ENCODE data around the gene CFAP74. TPM values are rescaled to one million over a fixed set of nuclear protein-coding genes. Genes with fewer than 3 reads are reported as not detected.

CFAP74 gene
- total RNA-seq, 3 donors from 2014 or later = 0.29 to 0.98 TPM; not detected in 1

DNA sequence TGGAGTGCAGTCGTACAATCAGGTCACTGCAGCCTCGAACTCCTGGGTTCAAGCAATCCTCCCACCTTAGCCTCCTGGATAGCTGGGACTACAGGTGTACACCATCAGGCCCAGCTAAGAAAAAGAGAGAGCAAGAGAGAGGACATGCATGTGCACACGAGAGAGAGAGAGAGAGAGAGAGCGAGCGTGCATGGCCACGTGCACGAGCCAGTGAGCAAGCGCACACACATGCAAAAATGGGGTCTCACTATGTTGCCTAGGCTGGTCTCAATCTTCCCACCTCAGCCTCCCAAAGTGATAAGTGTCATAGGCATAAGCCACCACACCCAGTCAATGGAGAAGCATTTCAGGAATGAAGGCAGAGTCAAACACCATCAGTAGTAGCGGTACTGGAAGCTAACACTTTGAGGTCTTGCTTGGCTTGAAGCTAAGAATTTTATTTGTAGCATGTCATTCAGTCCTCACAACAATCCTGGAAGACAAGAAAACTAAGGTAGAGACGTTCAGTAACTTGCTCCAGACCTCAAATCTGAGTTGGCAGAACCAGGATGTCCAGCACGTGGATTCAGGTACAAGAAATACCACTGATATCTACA is 127.2 kb downstream of the CFAP74 start:
- TF ChIP-seq POLR2AphosphoS5 (IDR thresholded peaks at IDR 0.05) (no peak), POLR2A (IDR thresholded peaks at IDR 0.05) (no peak)
- TF ChIP-seq, protein P1, sequence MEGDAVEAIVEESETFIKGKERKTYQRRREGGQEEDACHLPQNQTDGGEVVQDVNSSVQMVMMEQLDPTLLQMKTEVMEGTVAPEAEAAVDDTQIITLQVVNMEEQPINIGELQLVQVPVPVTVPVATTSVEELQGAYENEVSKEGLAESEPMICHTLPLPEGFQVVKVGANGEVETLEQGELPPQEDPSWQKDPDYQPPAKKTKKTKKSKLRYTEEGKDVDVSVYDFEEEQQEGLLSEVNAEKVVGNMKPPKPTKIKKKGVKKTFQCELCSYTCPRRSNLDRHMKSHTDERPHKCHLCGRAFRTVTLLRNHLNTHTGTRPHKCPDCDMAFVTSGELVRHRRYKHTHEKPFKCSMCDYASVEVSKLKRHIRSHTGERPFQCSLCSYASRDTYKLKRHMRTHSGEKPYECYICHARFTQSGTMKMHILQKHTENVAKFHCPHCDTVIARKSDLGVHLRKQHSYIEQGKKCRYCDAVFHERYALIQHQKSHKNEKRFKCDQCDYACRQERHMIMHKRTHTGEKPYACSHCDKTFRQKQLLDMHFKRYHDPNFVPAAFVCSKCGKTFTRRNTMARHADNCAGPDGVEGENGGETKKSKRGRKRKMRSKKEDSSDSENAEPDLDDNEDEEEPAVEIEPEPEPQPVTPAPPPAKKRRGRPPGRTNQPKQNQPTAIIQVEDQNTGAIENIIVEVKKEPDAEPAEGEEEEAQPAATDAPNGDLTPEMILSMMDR (IDR thresholded peaks at IDR 0.05) = no peak
- Histone ChIP-seq H3K27ac (no peak overlapping the region), H3K27me3 (no peaks in the 10 kb centered on the region), H3K4me1 (peaks cover 5 to 17% of the 10 kb centered on the region in 2 donors), H3K36me3 (no peaks in the 10 kb centered on the region), H3K9me3 (no peaks in the 10 kb centered on the region), H3K4me3 (no peak overlapping the region)
- intact Hi-C loops (cut with DNase I; ENCODE audit: low total_unique reads) = no loop called here
- DNase-seq (ENCODE audit: low spot score in 2 of 2) = no peak

- no peak for TF ChIP-seq POLR2AphosphoS5 (IDR thresholded peaks at IDR 0.05)
- TF ChIP-seq POLR2A (IDR thresholded peaks at IDR 0.05) = no peak
- TF ChIP-seq, protein P1 (IDR thresholded peaks at IDR 0.05) = no peak
- no peak for DNase-seq (ENCODE audit: low spot score in 2 of 2)
- H3K4me1 ChIP-seq = peaks cover 5 to 17% of the 10 kb centered on the region in 2 donors
- no peak overlapping the region for H3K4me3 ChIP-seq
- no peaks in the 10 kb centered on the region for H3K9me3 ChIP-seq
- H3K36me3 ChIP-seq = no peaks in the 10 kb centered on the region
- no peaks in the 10 kb centered on the region for H3K27me3 ChIP-seq
- intact Hi-C loops (cut with DNase I; ENCODE audit: low total_unique reads) = no loop called here
- no peak overlapping the region for H3K27ac ChIP-seq
Observed at GRCh38 chr1:1875932-1876331, 127.7 kb downstream of the CFAP74 start.

DNA sequence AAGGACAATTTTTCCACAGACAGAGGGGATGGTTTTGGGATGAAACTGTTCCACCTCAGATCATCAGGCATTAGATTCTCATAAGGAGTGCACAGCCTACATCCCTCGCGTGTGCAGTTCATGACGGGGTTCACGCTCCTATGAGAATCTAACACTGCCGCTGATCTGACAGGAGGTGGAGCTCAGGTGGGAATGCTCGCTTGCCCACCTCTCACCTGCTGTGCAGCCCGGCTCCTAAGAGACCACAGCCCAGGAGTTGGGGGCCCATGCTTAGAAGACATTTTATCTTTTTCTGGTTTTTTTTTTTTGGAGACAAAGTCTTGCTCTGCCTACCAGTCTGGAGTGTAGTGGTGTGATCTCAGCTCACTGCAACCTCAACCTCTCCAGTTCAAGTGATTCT is 128.7 kb downstream of the CFAP74 start:
- DNase-seq (ENCODE audit: low spot score in 2 of 2) = no peak
- Histone ChIP-seq H3K9me3 (no peaks in the 10 kb centered on the region), H3K4me1 (peaks cover 5 to 17% of the 10 kb centered on the region in 2 donors), H3K4me3 (no peak overlapping the region), H3K27me3 (no peaks in the 10 kb centered on the region), H3K36me3 (no peaks in the 10 kb centered on the region), H3K27ac (no peak overlapping the region)
- intact Hi-C loops (cut with DNase I; ENCODE audit: low total_unique reads) = no loop called here
- TF ChIP-seq, protein P1 (IDR thresholded peaks at IDR 0.05) = no peak
- TF ChIP-seq POLR2A (IDR thresholded peaks at IDR 0.05) (no peak), POLR2AphosphoS5 (IDR thresholded peaks at IDR 0.05) (no peak)

- Histone ChIP-seq H3K27ac (no peak overlapping the region), H3K4me3 (no peak overlapping the region), H3K27me3 (no peaks in the 10 kb centered on the region), H3K36me3 (no peaks in the 10 kb centered on the region), H3K4me1 (peaks cover 5 to 17% of the 10 kb centered on the region in 2 donors), H3K9me3 (no peaks in the 10 kb centered on the region)
- intact Hi-C loops (cut with DNase I; ENCODE audit: low total_unique reads) = no loop called here
- TF ChIP-seq POLR2A (IDR thresholded peaks at IDR 0.05) (no peak), POLR2AphosphoS5 (IDR thresholded peaks at IDR 0.05) (no peak)
- TF ChIP-seq, protein P1 (IDR thresholded peaks at IDR 0.05) = no peak
- no peak for DNase-seq (ENCODE audit: low spot score in 2 of 2)
Observed at GRCh38 chr1:1873186-1873585, 130.4 kb downstream of the CFAP74 start.

DNA sequence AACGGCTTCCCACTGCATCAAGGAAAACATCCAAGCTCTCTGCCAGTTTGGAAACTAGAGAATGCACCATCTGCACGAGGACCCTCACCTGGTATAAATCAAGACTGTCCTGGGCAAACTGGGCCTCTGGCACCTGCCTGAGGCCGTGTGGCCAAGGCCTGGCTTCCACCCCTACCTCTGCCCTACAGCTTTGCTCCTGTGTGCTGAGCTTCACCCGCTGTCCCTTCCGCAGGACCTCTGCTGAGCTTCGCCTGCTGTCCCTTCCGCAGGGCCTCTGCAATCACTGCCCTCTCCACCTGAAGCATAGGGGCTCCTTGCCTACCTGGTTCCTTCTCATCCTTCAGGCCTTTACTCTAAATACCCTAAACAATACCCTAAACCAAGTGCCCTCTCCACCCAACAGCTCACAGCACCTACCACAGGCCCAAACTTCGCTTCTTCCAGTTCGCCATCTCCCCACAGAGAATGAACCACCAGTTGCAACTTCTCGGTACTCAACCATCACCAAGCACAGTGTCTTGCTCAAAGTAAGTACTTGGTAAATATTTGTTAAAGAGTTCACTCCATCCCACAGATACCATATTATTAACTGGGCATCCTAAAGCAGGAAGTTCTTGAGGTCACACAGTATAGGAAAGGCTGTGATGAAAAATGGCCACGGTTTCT is 131.1 kb downstream of the CFAP74 start:
- intact Hi-C loops (cut with DNase I; ENCODE audit: low total_unique reads) = no loop called here
- no peaks in the 10 kb centered on the region for H3K9me3 ChIP-seq

More for the DNA sequence above, 131.1 kb downstream of the CFAP74 start:
- no peaks in the 10 kb centered on the region for H3K27me3 ChIP-seq
- TF ChIP-seq POLR2A (IDR thresholded peaks at IDR 0.05) (no peak), POLR2AphosphoS5 (IDR thresholded peaks at IDR 0.05) (no peak)
- TF ChIP-seq, protein P1 (IDR thresholded peaks at IDR 0.05) = no peak
- DNase-seq (ENCODE audit: low spot score in 2 of 2) = peak in 1 of 2 donors; percentile 20
- no peak overlapping the region for H3K27ac ChIP-seq
- H3K36me3 ChIP-seq = no peaks in the 10 kb centered on the region
- H3K4me3 ChIP-seq = no peak overlapping the region
- H3K4me1 ChIP-seq = peaks cover 5 to 17% of the 10 kb centered on the region in 2 donors
